Measurements from ENCODE around the gene OXSR1. TPM values are rescaled to one million over a fixed set of nuclear protein-coding genes. Genes with fewer than 3 reads are reported as not detected.

The OXSR1 gene
- total RNA-seq, 2 donors from 2014 or later = 30.5 to 31.0 TPM

- no peak for ATAC-seq (ENCODE audit: insufficient number of reproducible peaks, low FRiP score, low read depth)
Observed at GRCh38 chr3:38271553-38271952, 106.2 kb downstream of the OXSR1 start.

GRCh38 chr3:38274864-38275649, 109.7 kb downstream of the OXSR1 start:
- ATAC-seq (ENCODE audit: insufficient number of reproducible peaks, low FRiP score, low read depth) = no peak
- Histone ChIP-seq H3K27me3 (replicated peaks; ENCODE audit: insufficient read depth) (no peaks in the 10 kb centered on the region), H3K36me3 (no peaks in the 10 kb centered on the region), H3K4me3 (no peak overlapping the region), H3K27ac (no peak overlapping the region), H3K9me3 (no peaks in the 10 kb centered on the region), H3K4me1 (ENCODE audit: control insufficient read depth in 1 of 2, low read depth in 2 of 2) (no peaks in the 10 kb centered on the region)
- no peak for TF ChIP-seq CTCF (IDR thresholded peaks at IDR 0.05)
- DNase-seq (ENCODE audit: low spot score) = no peak

More at GRCh38 chr3:38271553-38271952, 106.2 kb downstream of the OXSR1 start:
- no peak for DNase-seq (ENCODE audit: low spot score)
- Histone ChIP-seq H3K27me3 (replicated peaks; ENCODE audit: insufficient read depth) (no peaks in the 10 kb centered on the region), H3K9me3 (no peaks in the 10 kb centered on the region), H3K27ac (no peak overlapping the region), H3K4me3 (no peak overlapping the region), H3K4me1 (ENCODE audit: control insufficient read depth in 1 of 2, low read depth in 2 of 2) (no peaks in the 10 kb centered on the region), H3K36me3 (no peaks in the 10 kb centered on the region)
- TF ChIP-seq CTCF (IDR thresholded peaks at IDR 0.05) = no peak

GRCh38 chr3:38275658-38276057, 110.3 kb downstream of the OXSR1 start:
- no peak overlapping the region for H3K4me3 ChIP-seq
- no peaks in the 10 kb centered on the region for H3K9me3 ChIP-seq
- H3K4me1 ChIP-seq (ENCODE audit: control insufficient read depth in 1 of 2, low read depth in 2 of 2) = no peaks in the 10 kb centered on the region
- TF ChIP-seq CTCF (IDR thresholded peaks at IDR 0.05) = no peak
- H3K27me3 ChIP-seq (replicated peaks; ENCODE audit: insufficient read depth) = no peaks in the 10 kb centered on the region
- no peak for DNase-seq (ENCODE audit: low spot score)
- ATAC-seq (ENCODE audit: insufficient number of reproducible peaks, low FRiP score, low read depth) = no peak
- no peak overlapping the region for H3K27ac ChIP-seq
- H3K36me3 ChIP-seq = no peaks in the 10 kb centered on the region

GRCh38 chr3:38276081-38276916, 111.0 kb downstream of the OXSR1 start:
- no peaks in the 10 kb centered on the region for H3K4me1 ChIP-seq (ENCODE audit: control insufficient read depth in 1 of 2, low read depth in 2 of 2)
- H3K36me3 ChIP-seq = no peaks in the 10 kb centered on the region
- no peak for TF ChIP-seq CTCF (IDR thresholded peaks at IDR 0.05)
- no peaks in the 10 kb centered on the region for H3K9me3 ChIP-seq
- no peak overlapping the region for H3K4me3 ChIP-seq
- no peaks in the 10 kb centered on the region for H3K27me3 ChIP-seq (replicated peaks; ENCODE audit: insufficient read depth)
- no peak for ATAC-seq (ENCODE audit: insufficient number of reproducible peaks, low FRiP score, low read depth)
- no peak for DNase-seq (ENCODE audit: low spot score)
- no peak overlapping the region for H3K27ac ChIP-seq

GRCh38 chr3:38276917-38277630, 111.7 kb downstream of the OXSR1 start:
- H3K9me3 ChIP-seq = no peaks in the 10 kb centered on the region
- H3K4me1 ChIP-seq (ENCODE audit: control insufficient read depth in 1 of 2, low read depth in 2 of 2) = no peaks in the 10 kb centered on the region
- ATAC-seq (ENCODE audit: insufficient number of reproducible peaks, low FRiP score, low read depth) (no peak), DNase-seq (ENCODE audit: low spot score) (no peak)
- TF ChIP-seq CTCF (IDR thresholded peaks at IDR 0.05) = no peak
- no peak overlapping the region for H3K27ac ChIP-seq
- no peak overlapping the region for H3K4me3 ChIP-seq
- H3K27me3 ChIP-seq (replicated peaks; ENCODE audit: insufficient read depth) = no peaks in the 10 kb centered on the region
- H3K36me3 ChIP-seq = no peaks in the 10 kb centered on the region
